HepG2 (cell line): ENCODE results near the gene JDP2. TPM values are rescaled to one million over a fixed set of nuclear protein-coding genes. Genes with fewer than 3 reads are reported as not detected.

Experiments used
- AKAP8 ChIP-seq: sonication (generic); formaldehyde crosslinking; IDR thresholded peaks from 2 replicates; pipeline ENCODE4 v1.5.1; 2020; ENCODE audit warnings: mild to moderate bottlenecking, missing genetic modification reagents
- DRAP1 ChIP-seq: IDR thresholded peaks from 2 replicates; pipeline ENCODE4 v1.6.1; 2016; ENCODE audit warnings: missing genetic modification reagents, missing compliant biosample characterization
- E2F1 ChIP-seq: sonication (generic); formaldehyde crosslinking; IDR thresholded peaks from 2 replicates; pipeline ENCODE4 v1.5.0; 2020; ENCODE audit warnings: missing genetic modification reagents
- KIAA2018 ChIP-seq: sonication (generic); formaldehyde crosslinking; IDR thresholded peaks from 2 replicates; pipeline ENCODE4 v1.5.0; 2020; ENCODE audit warnings: mild to moderate bottlenecking, missing genetic modification reagents, borderline replicate concordance
- KMT2B ChIP-seq: IDR thresholded peaks from 2 replicates; pipeline ENCODE4 v1.6.1; 2016; ENCODE audit warnings: missing genetic modification reagents, missing compliant biosample characterization
- MATR3 ChIP-seq: sonication (generic); formaldehyde crosslinking; IDR thresholded peaks from 2 replicates; pipeline ENCODE4 v1.4.0; 2020; ENCODE audit warnings: missing genetic modification reagents
- MBD4 ChIP-seq: IDR thresholded peaks from 2 replicates; pipeline ENCODE4 v1.6.1; 2012; ENCODE audit warnings: low read length, inconsistent platforms, borderline replicate concordance
- MYNN ChIP-seq: sonication (generic); formaldehyde crosslinking; IDR thresholded peaks from 2 replicates; pipeline ENCODE4 v1.4.0; 2020; ENCODE audit warnings: mild to moderate bottlenecking, low read depth, missing genetic modification reagents
- MZF1 ChIP-seq: sonication (generic); formaldehyde crosslinking; IDR thresholded peaks from 2 replicates; pipeline ENCODE4 v1.8.1; 2023; ENCODE audit warnings: mild to moderate bottlenecking, missing genetic modification reagents, borderline replicate concordance
- PHF8 ChIP-seq: sonication (generic); formaldehyde crosslinking; IDR thresholded peaks from 2 replicates; pipeline ENCODE4 v1.5.0; 2020; ENCODE audit warnings: missing genetic modification reagents
- RARG ChIP-seq: sonication (generic); formaldehyde crosslinking; IDR thresholded peaks from 2 replicates; pipeline ENCODE4 v1.4.0; 2020; ENCODE audit warnings: low read depth, mild to moderate bottlenecking, missing genetic modification reagents
- SMC3 ChIP-seq: IDR thresholded peaks from 2 replicates; pipeline ENCODE4 v1.6.1; 2011; ENCODE audit warnings: low read length, improper control_type of control experiment
- TBP ChIP-seq: sonication (generic); formaldehyde crosslinking; IDR thresholded peaks from 2 replicates; pipeline ENCODE4 v1.5.0; 2020; ENCODE audit warnings: missing genetic modification reagents
- TMF1 ChIP-seq: sonication (generic); formaldehyde crosslinking; IDR thresholded peaks from 2 replicates; pipeline ENCODE4 v1.8.1; 2022; ENCODE audit warnings: low read depth, missing genetic modification reagents
- TOPORS ChIP-seq: sonication (generic); formaldehyde crosslinking; IDR thresholded peaks from 2 replicates; pipeline ENCODE4 v1.8.0; 2023; ENCODE audit warnings: mild to moderate bottlenecking, missing genetic modification reagents
- ZNF180 ChIP-seq: sonication (generic); formaldehyde crosslinking; IDR thresholded peaks from 2 replicates; pipeline ENCODE4 v1.4.0; 2020; ENCODE audit warnings: low read depth, missing genetic modification reagents, borderline replicate concordance
- ZNF558 ChIP-seq: sonication (generic); formaldehyde crosslinking; IDR thresholded peaks from 2 replicates; pipeline ENCODE4 v1.9.0; 2022; ENCODE audit warnings: mild to moderate bottlenecking, missing genetic modification reagents, borderline replicate concordance
- ZNF788 ChIP-seq: sonication (generic); formaldehyde crosslinking; IDR thresholded peaks from 2 replicates; pipeline ENCODE4 v1.5.0; 2020; ENCODE audit warnings: mild to moderate bottlenecking, missing genetic modification reagents, borderline replicate concordance
- polyA plus RNA-seq, 8 experiments: library from polyadenylated mRNA; depleted of rRNA in 3 of 8; stranded (reverse) in 7 of 8; unstranded in 1 of 8; fragments of >200 nt; fragmentation: Illumina TruSeq in 4 of 8; extraction: Trizol in 4 of 8; gene quantifications; 2 replicates each; pipeline versions ENCODE4 v1.2.1 to v1.2.3, GENCODE V29; 2011 to 2016; ENCODE audit warnings: low read depth in 4 of 8, missing spikeins in 1 of 8, mixed read lengths in 1 of 8; ENCODE audit not compliant: insufficient read depth in 1 of 8
- total RNA-seq, 5 experiments: library from RNA; depleted of rRNA; stranded (reverse); fragments of >200 nt; fragmentation: Illumina TruSeq; extraction: Trizol; gene quantifications; 2 replicates each; pipeline ENCODE4 v1.2.3, GENCODE V29; 2016; ENCODE audit warnings: low read depth in 1 of 5
- TF ChIP-seq, protein P1 (sequence below): sonication (generic); formaldehyde crosslinking; IDR thresholded peaks from 2 replicates; pipeline ENCODE4 v1.5.1; 2020; ENCODE audit warnings: mild to moderate bottlenecking, moderate library complexity, missing genetic modification reagents

The JDP2 gene
- total and polyA plus RNA-seq, 2 of the 13 experiments (the other 11 are each of a cell fraction or from before 2014, with no cell fraction given): 8.0 to 8.9 TPM

DNA sequence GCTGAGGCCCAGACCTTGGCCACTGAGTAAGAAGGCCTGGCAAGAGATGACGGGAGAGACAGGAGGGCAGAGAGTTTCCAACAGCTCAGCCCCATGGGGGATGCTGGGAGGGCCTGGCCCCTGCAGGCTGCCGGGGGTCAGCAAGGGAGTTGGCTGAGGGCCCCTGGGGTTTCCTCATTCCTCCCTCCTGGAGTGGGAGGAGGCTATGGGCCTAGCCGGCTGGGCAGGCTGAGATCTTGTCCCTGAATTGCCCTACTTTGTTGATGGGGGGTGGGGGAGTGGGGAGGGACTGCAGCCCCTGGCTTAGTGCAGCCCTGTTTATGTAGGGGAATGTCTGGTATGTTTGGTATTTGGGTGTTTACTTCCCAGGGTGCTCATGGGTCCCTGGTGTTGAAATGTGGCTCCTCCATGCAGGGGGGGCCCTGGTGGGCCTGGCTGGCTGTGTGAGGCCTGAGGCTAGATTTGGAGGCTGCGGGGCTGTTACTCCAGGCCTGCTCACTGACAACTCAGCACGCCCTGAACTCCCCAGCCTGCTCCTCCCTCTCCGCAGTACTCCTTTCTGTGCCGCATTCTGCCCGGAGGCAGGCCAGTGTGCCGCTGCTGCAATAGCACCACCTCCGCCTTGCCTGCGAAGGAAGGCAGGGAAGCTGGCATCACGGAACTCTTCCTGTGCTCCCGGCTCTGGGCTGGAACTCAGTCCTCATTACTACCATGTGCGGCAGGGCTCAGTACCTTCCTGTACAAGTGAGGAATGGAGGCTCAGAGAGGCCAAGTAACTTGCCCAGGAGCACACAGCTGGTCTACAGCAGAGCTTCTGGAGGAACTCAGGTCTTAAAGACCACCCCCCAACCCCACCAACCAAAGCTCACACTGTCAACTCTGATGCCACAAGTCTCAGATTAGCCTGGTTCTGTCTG lies 25.3 kb downstream of the JDP2 start (continued):
- TF ChIP-seq PHF8 (CRISPR knock-in tag) (no peak), ZNF180 (CRISPR knock-in tag) (no peak), SMC3 (no peak), E2F1 (CRISPR knock-in tag) (no peak), MATR3 (no peak), DRAP1 (CRISPR knock-in tag) (no peak), RARG (CRISPR knock-in tag) (no peak), TOPORS (CRISPR knock-in tag) (no peak), ZNF558 (CRISPR knock-in tag) (no peak), MBD4 (no peak), MZF1 (CRISPR knock-in tag) (no peak), KIAA2018 (CRISPR knock-in tag) (no peak), ZNF788 (peak; percentile 63; the same call in 1 of the 2 replicates), AKAP8 (no peak), MYNN (CRISPR knock-in tag) (no peak), TBP (CRISPR knock-in tag) (no peak), KMT2B (CRISPR knock-in tag) (no peak), TMF1 (CRISPR knock-in tag) (no peak)
- TF ChIP-seq, protein P1, sequence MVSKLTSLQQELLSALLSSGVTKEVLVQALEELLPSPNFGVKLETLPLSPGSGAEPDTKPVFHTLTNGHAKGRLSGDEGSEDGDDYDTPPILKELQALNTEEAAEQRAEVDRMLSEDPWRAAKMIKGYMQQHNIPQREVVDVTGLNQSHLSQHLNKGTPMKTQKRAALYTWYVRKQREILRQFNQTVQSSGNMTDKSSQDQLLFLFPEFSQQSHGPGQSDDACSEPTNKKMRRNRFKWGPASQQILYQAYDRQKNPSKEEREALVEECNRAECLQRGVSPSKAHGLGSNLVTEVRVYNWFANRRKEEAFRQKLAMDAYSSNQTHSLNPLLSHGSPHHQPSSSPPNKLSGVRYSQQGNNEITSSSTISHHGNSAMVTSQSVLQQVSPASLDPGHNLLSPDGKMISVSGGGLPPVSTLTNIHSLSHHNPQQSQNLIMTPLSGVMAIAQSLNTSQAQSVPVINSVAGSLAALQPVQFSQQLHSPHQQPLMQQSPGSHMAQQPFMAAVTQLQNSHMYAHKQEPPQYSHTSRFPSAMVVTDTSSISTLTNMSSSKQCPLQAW (CRISPR knock-in tag): no peak
